ENCODE data around the gene ELOVL2.

DNA sequence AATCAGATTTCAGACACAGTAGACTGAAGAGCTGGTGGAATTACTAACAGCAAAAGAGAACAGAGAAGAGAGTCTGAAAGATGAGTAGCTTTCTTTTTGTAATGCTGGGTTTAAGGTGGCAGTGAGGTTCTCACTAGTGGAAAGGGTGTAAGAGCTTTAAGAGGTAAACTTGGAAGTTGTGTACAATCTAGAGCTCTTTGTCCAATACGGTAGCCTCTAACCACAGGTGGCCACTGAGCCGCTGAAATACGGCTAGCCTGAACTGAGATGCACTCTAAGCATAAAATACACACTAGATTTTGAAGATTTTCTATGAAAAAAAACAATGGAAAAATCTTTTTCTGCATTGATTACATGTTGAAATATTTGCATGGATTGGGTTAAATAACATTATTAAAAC, 4.0 kb downstream of the ELOVL2 start:
- TF ChIP-seq, protein P1, sequence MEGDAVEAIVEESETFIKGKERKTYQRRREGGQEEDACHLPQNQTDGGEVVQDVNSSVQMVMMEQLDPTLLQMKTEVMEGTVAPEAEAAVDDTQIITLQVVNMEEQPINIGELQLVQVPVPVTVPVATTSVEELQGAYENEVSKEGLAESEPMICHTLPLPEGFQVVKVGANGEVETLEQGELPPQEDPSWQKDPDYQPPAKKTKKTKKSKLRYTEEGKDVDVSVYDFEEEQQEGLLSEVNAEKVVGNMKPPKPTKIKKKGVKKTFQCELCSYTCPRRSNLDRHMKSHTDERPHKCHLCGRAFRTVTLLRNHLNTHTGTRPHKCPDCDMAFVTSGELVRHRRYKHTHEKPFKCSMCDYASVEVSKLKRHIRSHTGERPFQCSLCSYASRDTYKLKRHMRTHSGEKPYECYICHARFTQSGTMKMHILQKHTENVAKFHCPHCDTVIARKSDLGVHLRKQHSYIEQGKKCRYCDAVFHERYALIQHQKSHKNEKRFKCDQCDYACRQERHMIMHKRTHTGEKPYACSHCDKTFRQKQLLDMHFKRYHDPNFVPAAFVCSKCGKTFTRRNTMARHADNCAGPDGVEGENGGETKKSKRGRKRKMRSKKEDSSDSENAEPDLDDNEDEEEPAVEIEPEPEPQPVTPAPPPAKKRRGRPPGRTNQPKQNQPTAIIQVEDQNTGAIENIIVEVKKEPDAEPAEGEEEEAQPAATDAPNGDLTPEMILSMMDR (IDR thresholded peaks at IDR 0.05; ENCODE audit: low read depth, low read length): no peak
- TF ChIP-seq POLR2A (IDR thresholded peaks at IDR 0.05; ENCODE audit: extremely low read depth, insufficient read length): no peak
- TF ChIP-seq, protein P2, sequence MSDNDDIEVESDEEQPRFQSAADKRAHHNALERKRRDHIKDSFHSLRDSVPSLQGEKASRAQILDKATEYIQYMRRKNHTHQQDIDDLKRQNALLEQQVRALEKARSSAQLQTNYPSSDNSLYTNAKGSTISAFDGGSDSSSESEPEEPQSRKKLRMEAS (IDR thresholded peaks at IDR 0.05; ENCODE audit: low read depth, low read length): no peak
